GM12878 (cell line): Measurements from ENCODE around the gene ETV3L. TPM values are rescaled to one million over a fixed set of nuclear protein-coding genes. Genes with fewer than 3 reads are reported as not detected.

Source experiments
- ATAC-seq: fragments of 200-7000 bp; cut with Tn5 transposase; 3 replicates; pipeline ENCODE4 v1.9.1; 2020; ENCODE audit warnings: mild to moderate bottlenecking, moderate library complexity
- BruUV-seq: library from RNA; stranded (reverse); fragments of 400-500 nt; replicated peaks from 2 replicates; lab custom pipeline; 2021; lab: Mats Ljungman, UMichigan
- CTCF ChIA-PET: fragments of 300-600 bp; sonication (Branson Sonifier 250); formaldehyde crosslinking; extraction: SDS; loops from one replicate; lab custom pipeline; 2021; ENCODE audit warnings: inconsistent platforms; lab: Yijun Ruan, JAX
- POLR2A ChIA-PET: fragments of 350-600 bp; formaldehyde crosslinking; extraction: SDS; loops from one replicate; lab custom pipeline; 2021; ENCODE audit warnings: inconsistent platforms; lab: Charles Lee
- RAD21 ChIA-PET: fragments of 300-600 bp; sonication (Branson Sonifier 250); formaldehyde crosslinking; loops from one replicate; lab custom pipeline; 2023; ENCODE audit warnings: antibody characterized with exemption; ENCODE audit not compliant: unreplicated experiment; lab: Charles Lee
- SMC1A ChIA-PET: fragments of 300-600 bp; sonication (Branson Sonifier 250); formaldehyde crosslinking; loops from one replicate; lab custom pipeline; 2023; ENCODE audit not compliant: unreplicated experiment, uncharacterized antibody; lab: Charles Lee
- DNase-seq: peaks from one replicate; pipeline ENCODE4 v3.0.0-alpha.2; 2011; ENCODE audit warnings: low read depth, low spot score
- FAIRE-seq: peaks from 3 replicates; lab custom pipeline; 2011; peaks lifted over from hg19 to GRCh38; lab: Jason Lieb, UNC
- H2AFZ ChIP-seq: 2 replicates; pipeline ENCODE4 v1.6.0; 2011; ENCODE audit warnings: low read depth, low read length, control low read depth; ENCODE audit not compliant: control insufficient read depth
- H3K27ac ChIP-seq: 2 replicates; pipeline ENCODE4 v1.5.1; 2011; ENCODE audit warnings: control low read depth; ENCODE audit not compliant: control insufficient read depth, insufficient read depth
- H3K27me3 ChIP-seq, 2 experiments: replicated peaks in 1 of 2; 2 replicates each; pipeline versions ENCODE4 v1.6.0 to v1.6.1; 2011; ENCODE audit warnings: low read length in 1 of 2; ENCODE audit not compliant: control insufficient read depth in 2 of 2, insufficient read depth in 2 of 2
- H3K36me3 ChIP-seq, 2 experiments: 2 replicates each; pipeline ENCODE4 v1.5.1; 2011; ENCODE audit warnings: low read length in 1 of 2; ENCODE audit not compliant: control insufficient read depth in 2 of 2, insufficient read depth in 2 of 2
- H3K4me1 ChIP-seq: 2 replicates; pipeline ENCODE4 v1.6.1; 2011; ENCODE audit warnings: mild to moderate bottlenecking, low read length, moderate library complexity, mixed read lengths; ENCODE audit not compliant: control insufficient read depth, insufficient read depth
- H3K4me2 ChIP-seq: 2 replicates; pipeline ENCODE4 v1.6.0; 2011; ENCODE audit warnings: control low read depth; ENCODE audit not compliant: control insufficient read depth, insufficient read depth
- H3K4me3 ChIP-seq: fragments of 200-600 bp; sonication (generic); 2 replicates; pipeline ENCODE4 v1.5.1; 2016
- H3K79me2 ChIP-seq: 2 replicates; pipeline ENCODE4 v1.6.0; 2011; ENCODE audit warnings: low read length; ENCODE audit not compliant: control insufficient read depth, insufficient read depth
- H3K9ac ChIP-seq: 2 replicates; pipeline ENCODE4 v1.8.0; 2011; ENCODE audit warnings: low read length, control low read depth, mixed read lengths; ENCODE audit not compliant: control insufficient read depth, insufficient read depth
- H3K9me3 ChIP-seq: replicated peaks from 3 replicates; pipeline ENCODE4 v1.5.1; 2011; ENCODE audit warnings: mild to moderate bottlenecking, low read length; ENCODE audit not compliant: control insufficient read depth, insufficient read depth
- H4K20me1 ChIP-seq: 2 replicates; pipeline ENCODE4 v1.6.0; 2011; ENCODE audit not compliant: control insufficient read depth, insufficient read depth
- ETV6 ChIP-seq, 2 experiments: fragments of 450-650 bp in 1 of 2; IDR thresholded peaks in 1 of 2; conservative IDR thresholded peaks in 1 of 2; 2 replicates each; pipeline ENCODE4 v1.6.1; 2014; ENCODE audit warnings: antibody characterized with exemption in 1 of 2, borderline replicate concordance in 1 of 2, low read depth in 1 of 2, mild to moderate bottlenecking in 1 of 2, moderate library complexity in 1 of 2
- JUNB ChIP-seq: IDR thresholded peaks from 2 replicates; pipeline ENCODE4 v1.6.1; 2016; ENCODE audit warnings: antibody characterized with exemption, mild to moderate bottlenecking
- KDM1A ChIP-seq: fragments of 200-600 bp; sonication (generic); IDR thresholded peaks from 2 replicates; pipeline ENCODE4 v1.6.1; 2016; ENCODE audit warnings: borderline replicate concordance
- MTA2 ChIP-seq: fragments of 450-650 bp; IDR thresholded peaks from 2 replicates; pipeline ENCODE4 v1.6.1; 2016; ENCODE audit warnings: low read depth, mild to moderate bottlenecking, moderate library complexity
- MYC ChIP-seq: IDR thresholded peaks from 2 replicates; pipeline ENCODE4 v1.6.1; 2011; ENCODE audit warnings: mild to moderate bottlenecking, low read length, moderate library complexity, inconsistent platforms; ENCODE audit not compliant: insufficient read depth, insufficient replicate concordance, insufficient read length, severe bottlenecking
- RB1 ChIP-seq: fragments of 450-650 bp; formaldehyde crosslinking; IDR thresholded peaks from 2 replicates; pipeline ENCODE4 v1.6.1; 2017; ENCODE audit warnings: mild to moderate bottlenecking, borderline replicate concordance
- SMAD1 ChIP-seq: fragments of 450-650 bp; IDR thresholded peaks from 2 replicates; pipeline ENCODE4 v1.6.1; 2018; ENCODE audit warnings: mild to moderate bottlenecking, low read depth; ENCODE audit not compliant: partially characterized antibody
- SUZ12 ChIP-seq: fragments of 200-600 bp; sonication (generic); IDR thresholded peaks from one replicate; pipeline ENCODE4 v1.6.1; 2018; ENCODE audit warnings: antibody characterized with exemption, mild to moderate bottlenecking; ENCODE audit not compliant: unreplicated experiment
- ZNF24 ChIP-seq: fragments of 450-650 bp; IDR thresholded peaks from 2 replicates; pipeline ENCODE4 v1.6.1; 2017; ENCODE audit warnings: antibody characterized with exemption, mild to moderate bottlenecking
- WGBS: methylation state at CpG from one replicate; pipeline ENCODE4 v1.1.6; 2016; ENCODE audit warnings: low lambda C conversion rate; ENCODE audit not compliant: insufficient replicate concordance, insufficient coverage; ENCODE audit errors: missing lambda C conversion rate; 5-methylcytosine and 5-hydroxymethylcytosine counted together
- in situ Hi-C: fragments of 300-500 bp; cut with MboI; formaldehyde crosslinking; loops from 9 replicates; pipeline ENCODE4 v1.14.3; 2018; ENCODE audit warnings: mixed read lengths
- intact Hi-C: fragments of 100-400 bp; cut with micrococcal nuclease; formaldehyde crosslinking; loops from one replicate; pipeline ENCODE4 v1.14.2; 2022; ENCODE audit not compliant: unreplicated experiment
- polyA plus RNA-seq, 11 experiments: library from polyadenylated mRNA; depleted of rRNA in 4 of 11; unstranded in 6 of 11; stranded (reverse) in 5 of 11; fragments of >200 nt; fragmentation: Nextera tagmentation in 4 of 11; fragmentation: Illumina TruSeq in 1 of 11; extraction: Ambion mirVana in 4 of 11; extraction: Trizol in 1 of 11; gene quantifications; 1 replicate in 1 of 11; 2 replicates in 10 of 11; pipeline versions ENCODE4 v1.2.1 to v1.2.3, GENCODE V29; 2011 to 2016; ENCODE audit warnings: inconsistent platforms in 2 of 11, missing spikeins in 2 of 11, low read depth in 1 of 11
- total RNA-seq, 4 experiments: library from RNA; depleted of rRNA in 3 of 4; stranded (reverse); fragments of >200 nt in 3 of 4; fragmentation: Illumina TruSeq in 1 of 4; extraction: Trizol in 1 of 4; gene quantifications; 2 replicates each; pipeline versions ENCODE4 v1.2.1 to v1.2.3, GENCODE V29; 2013 to 2021
- TF ChIP-seq, protein P1 (sequence below): fragments of 450-650 bp; formaldehyde crosslinking; IDR thresholded peaks from 2 replicates; pipeline ENCODE4 v1.4.0; 2022; ENCODE audit warnings: mild to moderate bottlenecking, moderate library complexity
- TF ChIP-seq, protein P2 (sequence below): fragments of 150-350 bp; IDR thresholded peaks from 2 replicates; pipeline ENCODE4 v1.6.1; 2016; ENCODE audit warnings: low read depth, low read length
- TF ChIP-seq, protein P3 (sequence below): fragments of 450-650 bp; formaldehyde crosslinking; IDR thresholded peaks from 2 replicates; pipeline ENCODE4 v1.5.0; 2022; ENCODE audit warnings: mild to moderate bottlenecking, missing genetic modification characterization

ETV3L gene
- total and polyA plus RNA-seq, 10 of the 15 experiments (the other 5 are each of a cell fraction or from before 2014, with no cell fraction given) = 0.03 to 1.3 (median 0.44) TPM

DNA sequence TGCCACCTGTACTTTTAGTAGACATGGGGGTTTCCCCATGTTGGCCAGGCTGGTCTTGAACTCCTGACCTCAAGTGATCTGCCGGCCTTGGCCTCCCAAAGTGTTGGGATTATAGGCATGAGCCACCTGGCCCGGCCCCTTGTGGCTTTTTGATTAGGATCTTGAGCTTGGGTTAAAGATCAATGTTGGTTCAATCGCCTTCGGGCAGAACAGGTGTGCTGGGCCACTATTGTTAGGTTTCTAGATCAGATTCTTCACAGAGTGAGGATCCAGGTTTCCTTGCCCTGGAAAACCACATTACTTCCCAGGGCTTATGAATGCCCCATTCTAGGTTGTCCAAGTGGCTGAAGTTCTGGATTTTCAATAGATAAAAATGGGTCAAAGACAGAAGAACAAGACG is 32.5 kb upstream of the ETV3L start:
- intact Hi-C loops = no loop called here
- DNase-seq (no peak), FAIRE-seq (no peak), ATAC-seq (no peak)
- Histone ChIP-seq H3K4me3 (no peak overlapping the region), H4K20me1 (no peaks in the 10 kb centered on the region; the same call in 1 of the 2 replicates), H3K4me2 (no peak overlapping the region), H3K36me3 (peaks cover 4 to 18% of the 10 kb centered on the region in 2 experiments), H3K9ac (no peak overlapping the region), H3K4me1 (0 out of 2 replicates have a peak, but pooled peaks cover 4% of the 10 kb centered on the region), H3K27ac (no peak overlapping the region), H3K79me2 (peaks cover 19% of the 10 kb centered on the region), H2AFZ (no peak overlapping the region), H3K27me3 (no peaks in the 10 kb centered on the region), H3K9me3 (no peaks in the 10 kb centered on the region)
- WGBS = 99% methylated on average over 5 of the region's 5 CpGs
- no TSS peak for BruUV-seq
- ChIA-PET SMC1A (interaction anchor here (1.0 to 8.3 kb wide), 3 partner anchors 10 to 41 kb away, joined by 3 to 65 read pairs (median 4); no protein-coding TSS in a partner anchor), RAD21 (interaction anchor here (1.5 to 4.6 kb wide), 2 partner anchors 37 to 42 kb away, joined by 3 to 34 read pairs; no protein-coding TSS in a partner anchor), CTCF (interaction anchor here (1.9 kb wide), 1 partner anchor 42 kb away, joined by 6 read pairs; no protein-coding TSS in a partner anchor), POLR2A (interaction anchor here (1.0 to 1.4 kb wide), 2 partner anchors 9 to 22 kb away, joined by 4 read pairs; no protein-coding TSS in a partner anchor)
- in situ Hi-C loops = no loop called here
- TF ChIP-seq, protein P1, sequence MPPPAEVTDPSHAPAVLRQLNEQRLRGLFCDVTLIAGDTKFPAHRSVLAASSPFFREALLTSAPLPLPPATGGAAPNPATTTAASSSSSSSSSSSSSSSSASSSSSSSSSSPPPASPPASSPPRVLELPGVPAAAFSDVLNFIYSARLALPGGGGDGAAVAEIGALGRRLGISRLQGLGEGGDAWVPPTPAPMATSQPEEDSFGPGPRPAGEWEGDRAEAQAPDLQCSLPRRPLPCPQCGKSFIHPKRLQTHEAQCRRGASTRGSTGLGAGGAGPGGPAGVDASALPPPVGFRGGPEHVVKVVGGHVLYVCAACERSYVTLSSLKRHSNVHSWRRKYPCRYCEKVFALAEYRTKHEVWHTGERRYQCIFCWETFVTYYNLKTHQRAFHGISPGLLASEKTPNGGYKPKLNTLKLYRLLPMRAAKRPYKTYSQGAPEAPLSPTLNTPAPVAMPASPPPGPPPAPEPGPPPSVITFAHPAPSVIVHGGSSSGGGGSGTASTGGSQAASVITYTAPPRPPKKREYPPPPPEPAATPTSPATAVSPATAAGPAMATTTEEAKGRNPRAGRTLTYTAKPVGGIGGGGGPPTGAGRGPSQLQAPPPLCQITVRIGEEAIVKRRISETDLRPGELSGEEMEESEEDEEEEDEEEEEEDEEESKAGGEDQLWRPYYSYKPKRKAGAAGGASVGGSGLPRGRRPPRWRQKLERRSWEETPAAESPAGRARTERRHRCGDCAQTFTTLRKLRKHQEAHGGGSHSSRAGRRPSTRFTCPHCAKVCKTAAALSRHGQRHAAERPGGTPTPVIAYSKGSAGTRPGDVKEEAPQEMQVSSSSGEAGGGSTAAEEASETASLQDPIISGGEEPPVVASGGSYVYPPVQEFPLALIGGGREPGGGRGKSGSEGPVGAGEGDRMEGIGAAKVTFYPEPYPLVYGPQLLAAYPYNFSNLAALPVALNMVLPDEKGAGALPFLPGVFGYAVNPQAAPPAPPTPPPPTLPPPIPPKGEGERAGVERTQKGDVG (CRISPR knock-in tag) = no peak
- TF ChIP-seq JUNB (no peak), RB1 (no peak), ETV6 (conservative IDR thresholded peaks at IDR 0.05 in 1 of 2, IDR thresholded peaks at IDR 0.05 in 1 of 2; ENCODE audit: borderline replicate concordance in 1 of 2, low read depth in 1 of 2) (no peak), KDM1A (no peak), MYC (no peak), SUZ12 (no peak), ZNF24 (no peak), MTA2 (no peak), SMAD1 (no peak)
- TF ChIP-seq, protein P2, sequence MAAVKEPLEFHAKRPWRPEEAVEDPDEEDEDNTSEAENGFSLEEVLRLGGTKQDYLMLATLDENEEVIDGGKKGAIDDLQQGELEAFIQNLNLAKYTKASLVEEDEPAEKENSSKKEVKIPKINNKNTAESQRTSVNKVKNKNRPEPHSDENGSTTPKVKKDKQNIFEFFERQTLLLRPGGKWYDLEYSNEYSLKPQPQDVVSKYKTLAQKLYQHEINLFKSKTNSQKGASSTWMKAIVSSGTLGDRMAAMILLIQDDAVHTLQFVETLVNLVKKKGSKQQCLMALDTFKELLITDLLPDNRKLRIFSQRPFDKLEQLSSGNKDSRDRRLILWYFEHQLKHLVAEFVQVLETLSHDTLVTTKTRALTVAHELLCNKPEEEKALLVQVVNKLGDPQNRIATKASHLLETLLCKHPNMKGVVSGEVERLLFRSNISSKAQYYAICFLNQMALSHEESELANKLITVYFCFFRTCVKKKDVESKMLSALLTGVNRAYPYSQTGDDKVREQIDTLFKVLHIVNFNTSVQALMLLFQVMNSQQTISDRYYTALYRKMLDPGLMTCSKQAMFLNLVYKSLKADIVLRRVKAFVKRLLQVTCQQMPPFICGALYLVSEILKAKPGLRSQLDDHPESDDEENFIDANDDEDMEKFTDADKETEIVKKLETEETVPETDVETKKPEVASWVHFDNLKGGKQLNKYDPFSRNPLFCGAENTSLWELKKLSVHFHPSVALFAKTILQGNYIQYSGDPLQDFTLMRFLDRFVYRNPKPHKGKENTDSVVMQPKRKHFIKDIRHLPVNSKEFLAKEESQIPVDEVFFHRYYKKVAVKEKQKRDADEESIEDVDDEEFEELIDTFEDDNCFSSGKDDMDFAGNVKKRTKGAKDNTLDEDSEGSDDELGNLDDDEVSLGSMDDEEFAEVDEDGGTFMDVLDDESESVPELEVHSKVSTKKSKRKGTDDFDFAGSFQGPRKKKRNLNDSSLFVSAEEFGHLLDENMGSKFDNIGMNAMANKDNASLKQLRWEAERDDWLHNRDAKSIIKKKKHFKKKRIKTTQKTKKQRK = no peak
- TF ChIP-seq, protein P3, sequence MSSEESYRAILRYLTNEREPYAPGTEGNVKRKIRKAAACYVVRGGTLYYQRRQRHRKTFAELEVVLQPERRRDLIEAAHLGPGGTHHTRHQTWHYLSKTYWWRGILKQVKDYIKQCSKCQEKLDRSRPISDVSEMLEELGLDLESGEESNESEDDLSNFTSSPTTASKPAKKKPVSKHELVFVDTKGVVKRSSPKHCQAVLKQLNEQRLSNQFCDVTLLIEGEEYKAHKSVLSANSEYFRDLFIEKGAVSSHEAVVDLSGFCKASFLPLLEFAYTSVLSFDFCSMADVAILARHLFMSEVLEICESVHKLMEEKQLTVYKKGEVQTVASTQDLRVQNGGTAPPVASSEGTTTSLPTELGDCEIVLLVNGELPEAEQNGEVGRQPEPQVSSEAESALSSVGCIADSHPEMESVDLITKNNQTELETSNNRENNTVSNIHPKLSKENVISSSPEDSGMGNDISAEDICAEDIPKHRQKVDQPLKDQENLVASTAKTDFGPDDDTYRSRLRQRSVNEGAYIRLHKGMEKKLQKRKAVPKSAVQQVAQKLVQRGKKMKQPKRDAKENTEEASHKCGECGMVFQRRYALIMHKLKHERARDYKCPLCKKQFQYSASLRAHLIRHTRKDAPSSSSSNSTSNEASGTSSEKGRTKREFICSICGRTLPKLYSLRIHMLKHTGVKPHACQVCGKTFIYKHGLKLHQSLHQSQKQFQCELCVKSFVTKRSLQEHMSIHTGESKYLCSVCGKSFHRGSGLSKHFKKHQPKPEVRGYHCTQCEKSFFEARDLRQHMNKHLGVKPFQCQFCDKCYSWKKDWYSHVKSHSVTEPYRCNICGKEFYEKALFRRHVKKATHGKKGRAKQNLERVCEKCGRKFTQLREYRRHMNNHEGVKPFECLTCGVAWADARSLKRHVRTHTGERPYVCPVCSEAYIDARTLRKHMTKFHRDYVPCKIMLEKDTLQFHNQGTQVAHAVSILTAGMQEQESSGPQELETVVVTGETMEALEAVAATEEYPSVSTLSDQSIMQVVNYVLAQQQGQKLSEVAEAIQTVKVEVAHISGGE (CRISPR knock-in tag) = no peak
